ENCODE results near the gene GAK.

GAK gene

DNA sequence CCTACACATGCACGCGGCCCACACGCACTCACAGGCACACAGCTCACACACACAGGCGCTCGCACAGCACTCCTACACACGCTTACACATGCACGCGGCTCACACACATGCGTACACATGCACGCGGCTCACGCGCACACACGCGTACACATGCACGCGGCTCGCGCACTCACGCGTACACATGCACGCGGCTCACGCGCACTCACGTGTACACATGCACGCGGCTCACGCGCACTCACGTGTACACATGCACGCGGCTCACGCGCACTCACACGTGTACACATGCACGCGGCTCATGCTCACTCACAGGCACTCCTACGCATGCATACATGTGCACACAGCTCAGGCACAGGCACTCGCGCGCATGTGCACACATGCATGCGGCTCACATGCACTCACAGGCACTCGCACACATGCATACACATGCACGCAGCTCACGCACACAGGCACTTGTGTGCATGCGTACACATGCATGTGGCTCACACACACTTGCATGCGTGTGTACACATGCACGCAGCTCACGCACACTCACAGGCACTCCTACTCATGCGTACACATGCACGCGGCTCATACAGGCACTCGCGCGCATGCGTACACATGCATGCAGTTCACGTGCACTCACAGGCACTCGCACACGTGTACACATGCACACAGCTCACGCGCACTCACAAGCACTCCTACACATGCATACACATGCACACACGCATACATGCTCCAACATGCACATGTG lies 44.9 kb downstream of the GAK start:
- DNase-seq, result no peak

DNA sequence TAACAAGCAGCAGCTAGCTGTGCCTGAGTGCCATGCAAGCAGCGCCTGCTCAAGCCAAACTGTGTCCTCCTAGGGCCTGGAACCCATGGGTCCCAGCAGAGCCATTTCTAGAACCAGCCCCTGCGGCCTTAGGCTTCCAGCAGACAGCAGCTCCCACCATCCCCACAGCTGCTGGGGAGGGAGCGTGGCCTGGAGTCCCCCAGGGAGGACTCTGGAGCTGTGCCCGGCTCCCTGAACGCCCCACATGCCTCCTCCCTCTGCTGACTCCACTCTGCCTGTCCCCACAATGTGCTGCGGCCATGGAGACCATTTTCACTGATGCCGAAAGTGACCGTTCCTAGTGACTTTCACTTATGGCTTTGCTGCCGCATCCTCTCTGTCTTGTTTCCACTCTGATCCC lies 45.9 kb downstream of the GAK start:
- DNase-seq, result no peak

DNA sequence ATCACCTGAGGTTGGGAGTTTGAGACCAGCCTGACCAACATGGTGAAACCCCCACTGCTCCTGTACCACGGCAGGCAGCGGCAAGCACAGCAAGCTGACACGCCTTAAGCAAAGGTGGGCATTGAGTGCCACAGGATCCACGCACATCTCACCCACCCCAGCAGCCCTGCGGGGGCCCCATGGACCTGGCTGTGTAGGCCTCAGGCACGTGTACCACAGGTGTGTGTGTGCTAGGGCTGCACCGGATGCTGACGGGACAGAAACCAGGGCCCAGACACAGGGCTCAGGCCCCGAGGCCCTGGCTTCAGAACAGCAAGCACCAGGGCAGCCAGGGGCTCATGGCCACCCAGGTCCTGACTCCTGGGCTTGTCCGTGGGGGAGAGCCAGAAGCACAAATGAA lies 46.8 kb downstream of the GAK start:
- DNase-seq, result no peak

DNA sequence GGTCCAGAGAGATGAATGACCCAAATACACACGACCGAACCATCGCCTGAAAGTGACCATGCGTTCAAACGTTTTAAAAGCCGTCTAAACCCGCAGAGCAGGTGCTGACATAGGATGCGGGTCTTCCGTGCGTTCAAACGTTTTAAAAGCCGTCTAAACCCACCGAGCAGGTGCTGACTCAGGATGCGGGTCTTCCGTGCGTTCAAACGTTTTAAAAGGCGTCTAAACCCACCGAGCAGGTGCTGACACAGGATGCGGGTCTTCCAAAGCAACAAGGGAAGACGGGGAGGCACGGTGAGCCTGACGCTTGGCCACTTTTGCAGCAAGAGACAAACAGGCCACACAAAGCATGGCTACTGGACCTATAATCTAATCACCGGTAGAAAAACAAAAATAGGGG lies 47.2 kb downstream of the GAK start:
- DNase-seq, result no peak

DNA sequence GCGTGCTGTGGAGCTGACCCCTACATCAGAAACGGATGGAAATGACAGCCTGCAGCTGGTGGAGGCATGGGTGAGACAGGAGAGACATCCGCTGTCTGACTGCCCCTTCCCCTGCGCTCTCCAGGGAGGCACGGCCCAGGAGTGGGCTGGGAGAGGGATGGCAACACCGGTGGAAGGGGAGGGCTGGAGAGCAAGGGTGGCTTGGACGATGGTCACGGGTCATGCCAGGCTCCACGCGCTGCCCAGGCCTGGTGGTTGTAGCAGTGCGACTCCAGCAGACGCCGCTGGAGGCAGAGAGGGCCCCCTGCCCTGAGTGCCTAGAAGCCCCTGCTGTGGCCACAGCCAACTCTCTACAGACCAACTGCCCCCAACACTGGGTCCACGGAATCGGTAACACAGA lies 47.9 kb downstream of the GAK start:
- no peak for DNase-seq

DNA sequence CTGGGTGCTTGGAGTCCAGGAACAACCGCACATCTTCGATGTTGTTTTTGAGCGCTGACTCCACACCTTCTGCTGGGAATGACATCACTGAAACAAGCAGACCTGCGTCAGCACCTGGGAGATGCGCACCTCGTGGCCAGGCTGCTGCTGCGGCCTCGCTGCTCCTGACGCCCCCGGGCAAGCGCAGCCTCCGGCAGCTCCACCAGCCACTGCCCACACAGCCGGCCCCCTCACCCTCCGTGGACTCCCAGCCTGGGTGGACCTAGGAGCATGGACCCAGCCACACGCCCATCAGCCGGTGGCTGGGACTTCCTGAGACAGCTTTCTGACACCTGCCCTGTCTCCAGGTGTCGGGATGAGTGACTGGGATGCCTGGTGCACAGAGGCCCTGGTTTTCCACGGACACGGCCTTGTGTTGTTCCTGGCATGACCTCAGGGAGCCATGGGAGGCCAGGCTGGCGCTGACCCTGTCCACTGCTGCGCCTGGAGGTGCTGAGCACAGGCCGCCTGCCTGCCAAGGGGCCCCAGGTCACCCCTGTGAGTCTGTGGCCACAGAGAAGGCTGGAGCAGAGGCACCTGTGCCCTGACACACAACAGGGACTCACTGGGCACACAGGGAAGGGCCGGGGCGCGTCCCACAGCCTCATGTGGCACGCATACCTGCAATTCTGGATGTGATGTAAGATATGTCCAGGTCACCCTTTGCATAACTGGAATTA lies 48.6 kb downstream of the GAK start:
- DNase-seq, result no peak

DNA sequence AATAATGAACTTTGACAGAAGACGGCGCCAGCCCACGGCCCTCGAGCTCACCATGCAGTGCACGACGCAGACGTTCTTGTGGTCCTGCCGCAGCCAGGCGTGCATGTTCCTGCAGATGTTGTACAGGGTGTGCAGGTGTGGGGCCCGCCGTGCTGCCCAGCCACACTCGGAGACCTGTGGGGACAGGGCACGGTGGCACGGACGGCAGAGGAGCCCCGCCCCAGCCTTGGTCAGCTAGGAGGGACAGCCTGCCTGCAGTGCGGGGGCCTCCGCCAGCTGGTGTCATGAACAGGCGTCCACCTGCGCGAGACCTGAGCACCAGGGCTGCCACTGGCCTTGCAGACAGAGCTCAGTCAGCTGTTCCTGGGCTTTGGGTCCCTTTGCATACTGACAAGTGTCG lies 49.5 kb downstream of the GAK start:
- no peak for DNase-seq

DNA sequence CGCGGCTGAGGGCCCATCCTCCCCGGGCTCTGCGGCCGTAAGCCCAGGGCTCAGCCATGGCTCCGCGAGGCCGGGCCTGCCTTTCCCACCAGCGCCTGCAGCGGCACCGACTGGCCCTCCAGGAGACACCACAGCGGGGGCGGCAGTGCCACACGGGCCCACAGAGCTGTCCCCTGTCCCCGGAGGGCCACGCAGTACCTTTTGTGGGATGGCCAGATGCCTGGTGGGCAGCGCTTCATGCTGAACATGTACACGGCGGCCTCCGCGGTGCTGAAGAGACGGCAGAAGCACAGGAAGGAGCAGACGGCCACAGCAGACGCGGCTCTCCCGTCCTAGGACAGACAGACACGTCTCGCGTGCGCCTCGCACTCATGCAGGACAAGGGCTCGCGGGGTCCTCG lies 50.4 kb downstream of the GAK start:
- DNase-seq, result no peak

DNA sequence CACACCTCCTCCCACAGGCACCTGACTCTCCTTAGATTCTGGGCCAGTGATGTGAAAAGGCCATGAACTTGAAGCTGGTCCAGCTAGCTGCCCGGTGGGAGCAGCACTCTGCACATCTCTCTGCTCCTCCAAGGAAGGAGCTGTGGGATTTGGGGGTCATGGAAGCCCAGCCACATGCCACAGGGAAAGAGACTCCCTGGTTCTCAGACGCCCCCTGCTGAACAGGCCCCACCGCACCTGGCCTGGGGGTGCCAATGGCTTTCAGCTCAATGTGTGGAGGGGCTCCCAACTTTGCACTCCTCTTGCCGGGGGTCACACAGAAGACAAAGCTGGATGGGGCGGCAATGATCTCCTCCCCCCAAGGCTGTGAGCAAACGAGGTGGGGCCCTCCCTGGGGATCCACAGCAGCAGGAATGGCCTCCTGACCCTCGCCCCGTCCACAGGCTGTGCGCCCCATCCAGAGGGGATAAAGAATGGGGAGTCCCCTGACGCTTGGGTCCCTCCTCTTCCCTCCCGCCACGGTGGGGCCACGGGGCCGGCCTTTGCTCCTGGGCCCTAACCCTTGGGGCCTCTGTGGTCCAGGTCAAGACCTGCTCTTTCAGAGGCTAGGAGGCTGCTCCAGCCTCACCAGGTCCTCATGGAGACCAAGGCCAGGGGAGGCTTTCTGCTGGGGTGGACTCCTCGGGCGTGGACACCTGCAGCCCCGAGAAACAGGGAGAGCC lies 51.3 kb downstream of the GAK start:
- DNase-seq, result no peak

DNA sequence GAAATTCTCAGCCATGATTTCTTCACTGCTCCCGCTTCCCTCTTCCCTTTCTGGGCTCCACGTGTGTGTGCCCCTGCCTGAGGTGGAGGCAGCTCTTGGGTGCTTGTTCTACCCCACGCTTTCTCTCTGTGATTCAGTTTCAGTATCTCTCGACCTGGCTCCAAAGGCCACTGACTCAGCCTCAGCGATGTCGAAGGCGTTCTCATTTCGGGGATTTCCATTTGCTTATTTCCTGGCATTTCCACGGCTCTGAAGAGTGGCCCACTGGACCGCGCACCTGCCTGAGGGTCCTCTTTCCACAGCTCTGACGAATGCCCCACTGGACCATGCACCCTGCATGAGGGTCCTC lies 52.4 kb downstream of the GAK start:
- peak; percentile 74 for DNase-seq

DNA sequence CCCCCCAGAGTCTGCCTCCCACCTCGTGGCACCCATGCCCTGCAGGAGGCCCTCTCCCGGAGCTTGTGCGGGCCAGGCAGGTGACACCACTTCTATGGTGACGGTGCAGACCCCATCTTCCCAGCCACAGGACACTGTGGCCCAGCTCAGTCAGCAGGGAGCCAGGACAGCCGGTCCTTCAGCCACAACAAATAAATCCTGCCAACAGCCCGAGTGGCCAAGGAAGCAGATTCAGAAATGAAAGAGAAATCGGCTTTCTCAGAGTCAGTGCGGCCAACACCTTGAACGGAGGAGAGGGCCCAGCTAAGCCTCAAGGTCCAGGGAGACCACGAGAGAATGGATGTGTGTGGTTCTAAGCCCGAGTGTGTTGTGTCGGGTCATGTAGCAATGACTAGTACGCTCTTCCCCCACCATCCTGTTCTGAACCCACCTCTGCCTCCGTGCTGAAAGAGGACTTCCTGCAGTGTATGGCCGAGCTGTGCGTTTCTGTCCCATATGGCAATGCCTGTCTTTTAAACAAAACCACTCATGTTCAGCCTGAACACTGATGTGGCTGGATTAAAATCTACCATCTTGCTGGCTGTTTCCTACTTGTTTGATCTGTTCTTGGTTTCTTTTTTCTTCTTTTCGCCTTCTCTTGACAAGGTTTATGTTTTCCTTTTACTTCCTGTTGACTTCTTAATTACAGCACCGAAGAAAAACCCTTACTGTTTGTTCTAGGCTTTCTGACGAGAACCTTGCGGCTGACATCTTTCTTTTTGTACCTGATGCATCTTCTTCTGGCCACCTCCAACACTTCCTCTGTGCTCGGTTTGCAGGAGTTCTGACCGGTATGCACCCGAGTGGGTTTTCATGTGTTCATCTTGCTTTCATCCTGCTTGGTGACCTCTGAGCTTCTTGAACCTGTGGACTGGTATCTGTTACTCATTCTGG lies 53.1 kb downstream of the GAK start:
- DNase-seq, result peak; percentile 49

DNA sequence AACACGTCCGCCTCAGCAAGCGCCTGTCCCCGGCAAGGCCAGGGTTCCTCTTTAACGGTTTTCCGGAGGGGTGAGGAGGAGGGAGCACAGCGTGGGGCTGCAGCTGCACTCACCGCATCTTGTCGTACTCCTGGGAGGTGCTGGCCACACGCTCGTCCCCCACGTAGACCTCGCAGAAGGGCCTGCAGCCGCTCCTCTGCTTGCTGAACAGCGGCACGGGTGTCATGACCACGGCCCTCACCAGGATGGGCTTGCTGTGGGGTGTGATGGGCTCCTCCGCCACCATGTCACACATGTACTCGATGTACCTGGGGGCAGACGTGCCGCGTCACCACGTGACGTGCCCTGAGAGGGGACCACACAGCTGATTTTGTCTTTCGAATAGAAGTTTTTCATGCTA lies 54.6 kb downstream of the GAK start:
- no peak for DNase-seq

DNA sequence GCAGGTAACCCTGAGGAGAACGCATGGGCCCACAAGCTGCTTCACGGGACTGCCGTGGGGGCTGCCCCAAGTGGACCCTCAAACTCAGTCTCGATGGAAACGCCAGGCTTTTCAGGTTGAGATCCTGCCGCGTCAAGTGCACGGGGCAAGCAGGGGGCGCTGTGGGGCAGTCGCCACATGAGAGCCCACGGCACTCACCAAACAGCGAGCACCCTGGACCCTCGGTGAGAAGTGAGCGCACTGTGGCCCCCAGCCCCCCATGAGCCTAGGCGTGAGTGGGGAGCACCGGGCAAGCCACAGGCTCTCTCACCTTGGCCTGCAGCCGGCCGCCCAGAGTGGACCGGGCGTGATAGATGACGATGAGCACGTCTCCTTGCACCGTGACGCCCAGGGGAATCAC lies 55.3 kb downstream of the GAK start:
- peak; percentile 34 for DNase-seq

DNA sequence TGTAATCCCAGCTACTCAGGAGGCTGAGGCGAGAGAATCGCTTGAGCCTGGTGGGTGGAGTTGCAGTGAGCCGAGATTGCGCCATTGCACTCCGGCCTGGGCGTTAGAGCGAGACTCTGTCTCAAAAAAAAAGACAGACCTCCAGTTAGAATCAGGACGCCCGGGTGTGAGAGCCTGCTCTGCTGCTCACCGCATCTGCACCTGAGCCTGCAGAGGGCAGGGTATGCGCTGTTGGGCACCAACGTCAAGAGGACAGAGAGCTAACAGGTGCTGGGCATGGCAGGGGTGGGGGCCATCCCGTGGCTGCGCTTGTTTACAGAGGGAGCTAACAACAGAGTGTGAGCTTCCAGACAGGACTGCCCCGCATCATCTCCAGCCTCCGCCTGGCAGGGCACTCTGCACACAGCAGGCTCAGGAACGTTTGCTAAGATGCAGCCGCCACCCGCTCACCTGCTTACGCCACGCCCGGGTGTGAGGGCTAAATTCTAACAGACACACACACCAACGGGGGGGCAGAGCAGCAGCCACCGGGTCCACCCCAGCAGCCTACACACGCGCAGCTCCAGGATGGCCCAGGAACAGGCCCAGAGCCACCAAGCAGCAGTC lies 56.2 kb downstream of the GAK start:
- no peak for DNase-seq

DNA sequence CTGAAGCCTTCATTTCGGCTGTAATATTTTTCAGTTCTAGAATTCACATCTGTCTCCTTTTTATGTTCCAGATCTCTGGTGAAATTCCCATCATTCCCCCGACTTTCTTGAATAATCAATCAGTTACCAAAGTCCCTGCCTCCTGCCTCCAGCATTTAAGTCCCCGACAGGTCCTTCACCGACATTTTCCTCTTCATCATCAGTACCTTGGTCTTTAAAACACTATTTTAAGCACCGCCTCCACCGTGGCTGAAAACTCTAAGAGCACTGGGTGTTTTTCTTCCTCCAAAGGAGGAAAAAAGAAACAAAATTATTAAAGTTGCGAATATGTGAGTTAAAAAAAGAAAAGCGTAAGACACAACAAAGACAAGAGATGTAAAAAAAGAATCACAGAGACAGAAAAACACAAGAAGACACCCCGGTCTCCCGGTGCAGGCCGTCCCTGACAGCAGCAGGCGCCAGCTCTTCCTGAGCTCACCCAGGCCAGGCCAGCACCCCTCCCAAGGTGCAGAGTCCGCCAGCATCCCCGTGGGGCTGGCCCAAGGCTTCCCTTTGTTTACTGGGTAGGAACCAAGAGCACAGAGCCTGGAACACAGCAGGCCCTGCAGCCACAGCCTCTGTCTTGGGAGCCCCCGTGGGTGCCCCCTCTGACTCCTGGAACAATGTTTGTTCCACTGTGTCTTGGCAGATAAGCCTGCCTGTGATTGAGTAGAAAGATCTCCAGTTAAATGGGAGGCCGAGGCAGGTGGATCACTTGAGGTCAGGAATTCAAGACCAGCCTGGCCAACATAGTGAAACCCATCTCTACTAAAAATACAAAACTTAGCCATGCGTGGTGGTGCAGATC lies 56.9 kb downstream of the GAK start:
- DNase-seq, result no peak

DNA sequence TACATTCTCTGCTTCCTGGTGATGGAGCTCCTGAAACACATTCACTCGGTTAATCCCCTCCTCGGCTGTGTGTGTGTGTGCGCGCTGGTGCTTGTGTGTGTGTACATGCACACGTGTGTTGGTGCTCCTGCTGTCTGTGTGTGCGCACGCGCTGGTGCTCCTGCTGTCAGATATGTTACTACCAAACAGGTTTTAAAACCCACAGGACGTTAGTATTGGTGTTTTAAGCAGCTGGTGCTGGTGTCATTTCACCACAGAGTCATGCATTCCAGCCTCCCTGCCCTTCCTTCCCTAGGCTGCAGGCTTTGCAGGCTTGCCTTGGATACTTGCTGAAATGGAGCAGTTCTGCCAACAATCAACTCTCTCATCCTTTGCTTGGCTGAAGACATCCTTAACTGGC lies 58.1 kb downstream of the GAK start:
- no peak for DNase-seq

DNA sequence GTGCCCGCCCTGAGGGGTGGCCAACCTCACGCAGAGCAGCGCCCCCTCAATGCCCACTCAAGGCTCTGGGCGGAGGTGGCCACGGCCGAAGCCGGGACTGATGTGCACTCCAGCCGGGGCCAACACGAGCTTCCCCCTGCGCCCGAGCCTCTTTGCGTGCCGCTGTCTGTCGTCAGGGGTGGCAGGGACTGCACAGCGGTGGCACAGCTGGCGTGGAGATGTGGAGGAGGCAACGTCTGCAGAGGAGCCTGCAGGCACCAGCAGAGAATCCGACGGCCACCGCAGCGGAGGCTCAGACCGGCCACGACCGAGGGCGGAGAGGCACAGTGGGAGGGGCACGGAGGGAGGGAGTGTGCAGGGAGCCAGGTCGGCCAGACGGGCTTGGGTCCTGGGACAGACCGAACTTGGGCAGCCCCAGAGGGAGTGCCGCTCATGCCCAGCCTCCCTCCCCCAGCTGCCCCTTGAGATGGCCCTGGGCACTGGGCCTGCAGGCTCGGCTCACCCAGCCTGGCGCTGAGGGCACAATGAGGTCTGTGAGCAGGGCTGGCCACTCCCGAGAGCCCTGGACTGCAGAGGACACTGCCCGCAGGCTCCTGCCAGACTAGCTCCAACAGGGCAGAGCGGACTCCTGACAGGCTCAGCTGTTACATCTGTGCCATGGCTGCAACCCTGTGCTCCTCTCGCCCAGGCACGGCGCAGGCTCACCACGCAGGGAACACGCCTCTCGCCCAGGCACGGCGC lies 59.7 kb downstream of the GAK start:
- no peak for DNase-seq

DNA sequence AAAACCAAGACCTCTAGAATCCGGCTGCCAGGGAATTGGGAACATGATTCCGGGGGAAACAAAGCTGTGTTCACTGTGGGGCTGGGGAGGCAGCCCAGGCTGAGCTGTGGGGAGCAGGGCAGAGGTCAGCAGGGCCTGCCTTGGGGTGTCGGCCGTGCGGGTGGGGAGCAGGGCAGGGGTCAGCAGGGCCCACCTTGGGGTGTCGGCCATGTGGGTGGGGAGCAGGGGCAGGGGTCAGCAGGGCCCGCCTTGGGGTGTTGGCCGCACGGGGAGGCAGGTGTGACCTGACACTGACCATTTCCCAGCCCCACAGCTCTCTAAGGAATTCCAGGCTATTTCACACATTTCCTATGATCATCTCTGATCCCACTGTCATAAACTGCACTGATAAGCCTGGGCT lies 60.6 kb downstream of the GAK start:
- DNase-seq, result no peak

DNA sequence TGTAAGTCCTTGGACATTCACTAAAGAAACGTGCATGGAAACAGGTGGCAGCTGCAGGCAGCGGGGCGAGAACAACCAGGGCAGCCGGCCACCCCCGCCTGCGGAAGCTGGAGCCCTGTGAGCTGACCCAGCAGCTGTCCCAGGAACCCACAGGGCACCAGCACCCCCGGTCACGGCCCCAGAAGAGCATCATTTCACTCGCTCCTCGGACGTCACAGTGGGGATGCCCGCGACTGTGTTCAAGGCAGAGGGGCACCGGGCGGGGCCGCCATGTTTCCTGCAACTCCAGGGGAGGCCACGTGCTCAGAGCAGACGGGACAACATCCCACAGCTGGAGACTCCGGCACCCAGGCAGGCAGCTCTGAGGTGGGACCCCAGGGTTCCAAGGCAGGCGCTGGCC lies 61.2 kb downstream of the GAK start:
- no peak for DNase-seq

DNA sequence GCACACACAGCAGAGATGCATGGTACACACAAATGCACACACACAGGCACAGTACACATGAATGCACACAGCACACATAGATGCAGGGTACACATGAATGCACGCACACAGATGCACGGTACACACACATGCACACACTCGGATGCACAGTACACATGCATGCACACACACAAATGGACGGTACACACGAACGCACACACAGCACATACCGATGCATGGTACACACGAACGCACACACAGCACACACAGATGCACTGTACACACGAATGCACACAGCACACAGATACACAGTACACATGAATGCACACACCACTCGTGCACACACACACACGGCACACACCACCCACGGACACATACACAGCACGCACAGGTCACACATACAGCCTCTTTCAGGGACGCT lies 62.3 kb downstream of the GAK start:
- no peak for DNase-seq

DNA sequence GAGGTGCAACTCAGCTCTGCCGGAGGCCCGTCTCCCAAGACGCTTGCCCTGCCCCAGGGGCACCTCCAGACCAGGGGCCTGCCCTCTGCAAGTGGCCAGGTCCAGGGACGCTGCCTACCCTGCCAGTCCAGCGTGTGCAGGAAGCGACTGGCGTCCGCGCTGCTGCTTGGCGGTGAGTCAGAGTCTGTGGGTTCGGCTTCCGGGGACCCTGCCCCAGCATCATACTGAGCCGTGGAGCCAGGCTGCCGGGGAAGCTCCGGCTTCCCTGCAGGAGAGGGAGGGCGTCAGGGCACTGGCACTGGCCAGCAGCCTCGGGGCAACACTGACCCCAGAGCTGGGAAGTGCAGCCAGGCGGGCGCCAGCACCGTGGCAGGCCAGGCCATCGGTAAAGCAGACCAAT lies 63.7 kb downstream of the GAK start:
- DNase-seq, result no peak
